Muscle layer of duodenum (tissue), 2 donors: Measurements from ENCODE around the gene TBC1D17.
A peak's percentile ranks its signal among the peaks of the same experiment; 100 is the strongest.

Experiments used
- H3K27ac ChIP-seq: one replicate; pipeline ENCODE4 v1.7.0; 2013; ENCODE audit warnings: mild to moderate bottlenecking, low read length
- H3K27me3 ChIP-seq: one replicate; pipeline ENCODE4 v1.7.0; 2013; ENCODE audit warnings: low read depth, mild to moderate bottlenecking, control low read depth, low read length
- H3K36me3 ChIP-seq, 2 donors: one replicate each; pipeline ENCODE4 v1.7.0; 2013; ENCODE audit warnings: low read length in 2 of 2, control low read depth in 1 of 2, mild to moderate bottlenecking in 1 of 2; ENCODE audit not compliant: insufficient read depth in 2 of 2, control insufficient read depth in 1 of 2
- H3K4me1 ChIP-seq, 2 donors: one replicate each; pipeline ENCODE4 v1.7.0; 2013; ENCODE audit warnings: low read length in 2 of 2, mild to moderate bottlenecking in 2 of 2, control low read depth in 1 of 2, moderate library complexity in 1 of 2; ENCODE audit not compliant: insufficient read depth in 2 of 2, control insufficient read depth in 1 of 2
- H3K4me3 ChIP-seq, 2 donors: one replicate each; pipeline ENCODE4 v1.7.0; 2013; ENCODE audit warnings: low read length in 2 of 2, low read depth in 1 of 2, mild to moderate bottlenecking in 1 of 2
- H3K9me3 ChIP-seq, 2 donors: one replicate each; pipeline ENCODE4 v1.7.0; 2013; ENCODE audit warnings: low read length in 2 of 2, control low read depth in 1 of 2, mild to moderate bottlenecking in 1 of 2; ENCODE audit not compliant: control insufficient read depth in 1 of 2
- donor health status: healthy.

The TBC1D17 gene

DNA sequence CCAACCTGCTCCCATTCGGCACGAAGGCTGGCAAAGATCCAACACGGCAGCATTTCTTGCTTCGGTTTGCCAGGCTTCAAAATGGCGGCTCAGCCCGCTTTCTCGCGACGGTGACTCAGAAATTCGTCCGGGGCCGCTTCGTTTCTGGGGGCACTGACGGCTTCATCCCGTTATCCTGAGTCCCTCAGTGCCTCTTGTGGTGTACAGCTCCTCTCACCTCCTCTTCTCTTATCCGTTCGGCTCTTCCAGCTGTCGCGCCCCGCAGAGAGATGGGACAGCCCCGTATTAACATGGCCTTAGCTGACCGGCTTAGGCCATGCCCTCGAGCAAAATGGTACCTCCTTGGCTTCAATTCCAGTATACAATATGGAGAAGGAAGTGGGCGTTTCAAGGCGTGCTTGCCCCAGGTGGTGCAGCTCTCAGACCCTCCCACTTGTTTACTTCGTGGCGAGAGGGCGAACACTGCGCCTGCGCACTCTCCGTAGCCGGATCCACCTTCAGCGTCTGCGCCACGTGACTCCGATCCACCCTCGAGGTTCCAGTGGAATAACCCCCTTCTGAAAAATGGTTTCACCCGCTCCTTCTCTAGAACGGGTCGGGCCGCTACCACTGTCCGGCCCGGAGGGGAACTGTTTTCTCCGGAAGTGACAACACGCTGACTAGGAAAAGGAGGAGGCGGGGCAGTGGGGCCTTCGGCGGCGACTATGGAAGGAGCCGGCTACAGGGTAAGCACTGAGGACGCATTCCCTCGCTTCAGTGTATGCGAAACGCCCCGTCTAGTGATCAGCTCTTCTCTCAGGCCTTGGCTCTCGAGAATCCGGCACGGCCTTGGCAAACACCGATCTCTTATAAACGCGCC lies at the start of gene TBC1D17, which contains the start of gene AKT1S1:
Gene TBC1D17, plus strand, starts transcription at position 683 of the 859 bp plus-strand sequence. Its CDS starts 22 bp downstream, at position 705.
Gene AKT1S1, minus strand, starts transcription at position 336 of the 859 bp plus-strand sequence. CDS start 4,060 bp downstream, outside the sequence.
- Histone ChIP-seq H3K27ac (peak within 1 kb of the TSS; percentile 99), H3K4me1 (peaks cover 10 to 29% of the 10 kb centered on the region in 2 donors), H3K4me3 (peak within 1 kb of the TSS; percentile 92 to 93), H3K9me3 (no peaks in the 10 kb centered on the region), H3K36me3 (peaks cover 26 to 46% of the 10 kb centered on the region in 2 donors), H3K27me3 (no peaks in the 10 kb centered on the region)

DNA sequence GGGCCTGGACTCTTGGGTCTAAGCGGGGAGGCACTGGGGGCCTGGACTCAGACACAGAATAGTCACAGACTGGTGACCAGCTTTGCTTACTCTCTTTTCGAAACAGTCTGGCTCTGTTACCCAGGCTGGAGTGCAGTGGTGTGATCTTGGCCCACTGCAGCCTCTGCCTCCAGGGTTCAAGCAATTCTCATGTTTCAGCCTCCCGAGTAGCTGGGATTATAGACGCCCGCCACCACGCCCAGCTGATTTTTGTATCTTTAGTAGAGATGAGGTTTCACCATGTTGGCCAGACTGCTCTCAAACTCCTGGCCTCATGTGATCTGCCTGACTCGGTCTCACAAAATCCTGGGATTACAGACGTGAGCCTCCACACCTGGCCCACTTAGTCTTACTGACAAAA lies 48.3 kb upstream of the TBC1D17 start:
- Histone ChIP-seq H3K27me3 (no peaks in the 10 kb centered on the region), H3K9me3 (no peaks in the 10 kb centered on the region), H3K4me1 (no peaks in the 10 kb centered on the region), H3K27ac (no peak overlapping the region), H3K4me3 (no peak overlapping the region), H3K36me3 (peaks cover 30 to 60% of the 10 kb centered on the region in 2 donors)

DNA sequence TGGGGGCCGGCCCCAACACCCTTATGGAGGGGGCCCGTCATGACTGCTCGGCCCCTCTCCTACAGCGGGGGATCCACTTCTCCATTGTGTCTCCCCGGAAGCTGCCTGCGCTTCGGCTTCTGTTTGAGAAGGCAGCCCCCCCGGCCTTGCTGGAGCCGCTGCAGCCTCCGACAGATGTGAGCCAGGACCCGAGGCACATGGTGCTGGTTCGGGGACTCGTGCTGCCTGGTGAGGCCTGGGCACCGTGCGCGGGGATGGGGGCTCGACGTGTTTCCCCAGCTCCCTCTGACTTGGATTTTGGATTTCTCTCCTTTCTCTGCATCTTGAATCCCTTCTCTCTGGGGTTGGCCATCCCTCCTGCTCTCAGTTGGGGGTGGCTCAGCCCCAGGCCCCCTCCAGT lies 47.8 kb upstream of the TBC1D17 start:
- Histone ChIP-seq H3K27ac (no peak overlapping the region), H3K27me3 (no peaks in the 10 kb centered on the region), H3K9me3 (no peaks in the 10 kb centered on the region), H3K4me1 (no peaks in the 10 kb centered on the region), H3K36me3 (peaks cover 30 to 64% of the 10 kb centered on the region in 2 donors), H3K4me3 (no peak overlapping the region)

DNA sequence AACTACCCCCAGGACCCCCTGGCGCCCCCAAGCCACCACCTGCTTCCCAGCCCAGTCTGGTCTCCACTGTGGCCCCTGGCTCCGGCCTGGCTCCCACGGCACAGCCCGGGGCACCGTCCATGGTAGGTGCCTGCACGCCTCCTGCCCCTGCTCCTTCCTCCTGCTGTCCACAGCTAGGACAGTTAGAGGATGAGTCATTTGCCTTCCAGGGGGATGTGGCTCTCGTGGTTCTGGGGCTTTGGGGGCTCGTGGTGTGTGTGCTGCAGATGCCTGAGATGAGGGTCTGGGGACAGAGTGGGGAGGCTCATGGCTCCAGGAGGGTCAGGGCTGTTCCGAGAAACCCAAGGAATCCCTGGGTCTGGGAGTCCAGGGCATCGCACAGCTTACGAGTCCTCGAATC lies 46.7 kb upstream of the TBC1D17 start:
- H3K9me3 ChIP-seq = no peaks in the 10 kb centered on the region
- no peak overlapping the region for H3K4me3 ChIP-seq
- no peaks in the 10 kb centered on the region for H3K4me1 ChIP-seq
- H3K36me3 ChIP-seq = peaks cover 34 to 75% of the 10 kb centered on the region in 2 donors
- H3K27ac ChIP-seq = no peak overlapping the region
- no peaks in the 10 kb centered on the region for H3K27me3 ChIP-seq

DNA sequence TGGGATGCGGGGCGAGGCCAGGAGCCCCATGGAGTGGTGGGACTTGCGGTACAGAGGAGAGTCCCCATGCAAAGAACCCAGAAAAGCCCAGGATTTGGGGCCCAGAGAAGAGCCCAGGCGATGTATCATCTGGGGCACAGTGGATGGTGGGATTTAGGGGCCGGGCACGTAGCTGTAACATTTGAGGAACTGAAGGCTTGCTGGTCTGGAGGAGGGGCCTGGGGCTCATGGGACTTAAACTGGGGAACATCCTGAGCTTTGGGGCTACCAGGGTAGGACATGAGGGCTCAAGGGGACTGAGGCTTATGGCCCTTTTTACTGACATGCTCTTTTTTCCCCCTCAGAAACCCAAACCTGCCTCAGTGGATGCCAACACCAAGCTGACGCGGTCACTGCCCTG lies 45.9 kb upstream of the TBC1D17 start:
- no peak overlapping the region for H3K4me3 ChIP-seq
- H3K27me3 ChIP-seq = no peaks in the 10 kb centered on the region
- H3K27ac ChIP-seq = no peak overlapping the region
- peaks cover 34 to 83% of the 10 kb centered on the region in 2 donors for H3K36me3 ChIP-seq
- H3K4me1 ChIP-seq = no peaks in the 10 kb centered on the region
- H3K9me3 ChIP-seq = no peaks in the 10 kb centered on the region

DNA sequence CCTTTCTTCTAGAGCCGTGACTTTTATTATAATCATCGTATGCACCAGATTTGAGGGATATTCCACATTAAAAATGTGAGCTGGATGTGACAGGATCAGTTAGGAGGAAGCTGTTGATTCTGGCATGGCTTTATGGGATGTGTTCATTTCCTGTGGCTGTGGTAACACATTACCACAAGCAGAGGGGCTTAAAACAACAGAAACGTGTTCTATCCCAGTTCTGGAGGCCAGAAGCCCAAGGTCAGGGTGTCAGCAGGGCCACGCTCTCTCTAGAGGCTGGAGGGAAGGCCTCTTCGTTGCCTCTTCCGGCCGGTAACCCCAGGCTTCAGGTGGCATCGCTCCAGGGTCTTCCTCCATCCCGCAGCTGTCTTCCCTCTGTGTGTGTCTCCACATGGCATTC lies 44.9 kb upstream of the TBC1D17 start:
- Histone ChIP-seq H3K27ac (no peak overlapping the region), H3K4me1 (no peaks in the 10 kb centered on the region), H3K27me3 (no peaks in the 10 kb centered on the region), H3K36me3 (peaks cover 26 to 93% of the 10 kb centered on the region in 2 donors), H3K4me3 (no peak overlapping the region), H3K9me3 (no peaks in the 10 kb centered on the region)

DNA sequence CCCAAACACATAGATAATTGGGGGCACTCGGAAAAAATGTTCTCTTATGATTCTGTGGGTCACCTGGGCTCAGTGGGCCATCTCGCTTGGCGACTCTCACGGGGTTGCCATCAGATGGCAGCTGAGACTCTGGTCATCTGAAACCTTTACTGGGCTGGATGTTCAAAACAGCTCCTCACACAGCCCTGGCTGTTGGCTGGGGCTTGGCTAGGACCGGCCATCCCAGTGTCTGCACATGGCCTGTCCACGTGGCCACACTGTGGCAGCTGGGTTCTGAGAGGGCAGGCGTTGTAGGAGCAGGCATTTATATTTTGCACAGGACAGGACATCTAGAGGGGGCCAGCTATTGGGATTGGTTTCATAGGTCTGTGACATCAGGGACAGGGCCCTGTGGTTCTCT lies 43.9 kb upstream of the TBC1D17 start:
- H3K4me1 ChIP-seq = no peaks in the 10 kb centered on the region
- peaks cover 26 to 97% of the 10 kb centered on the region in 2 donors for H3K36me3 ChIP-seq
- no peak overlapping the region for H3K4me3 ChIP-seq
- H3K9me3 ChIP-seq = no peaks in the 10 kb centered on the region
- no peaks in the 10 kb centered on the region for H3K27me3 ChIP-seq
- H3K27ac ChIP-seq = no peak overlapping the region

DNA sequence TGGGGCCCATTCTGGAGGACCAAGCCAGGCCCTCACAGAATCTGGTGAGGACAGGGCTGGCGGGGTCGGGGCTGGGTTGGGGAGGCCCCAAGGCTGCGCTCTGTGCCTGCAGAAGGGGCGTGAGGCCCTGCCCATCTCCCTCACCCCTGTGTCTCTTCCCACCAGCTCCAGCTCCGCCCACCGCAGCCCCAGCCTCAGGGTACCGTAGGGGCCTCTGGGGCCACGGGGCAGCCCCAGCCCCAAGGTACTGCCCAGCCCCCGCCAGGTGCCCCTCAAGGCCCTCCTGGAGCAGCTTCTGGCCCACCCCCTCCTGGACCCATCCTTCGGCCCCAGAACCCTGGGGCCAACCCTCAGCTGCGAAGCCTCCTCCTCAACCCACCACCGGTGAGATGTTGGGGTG lies 41.9 kb upstream of the TBC1D17 start:
- H3K4me3 ChIP-seq = no peak overlapping the region
- peaks cover 35 to 89% of the 10 kb centered on the region in 2 donors for H3K36me3 ChIP-seq
- no peaks in the 10 kb centered on the region for H3K4me1 ChIP-seq
- H3K27ac ChIP-seq = no peak overlapping the region
- no peaks in the 10 kb centered on the region for H3K27me3 ChIP-seq
- no peaks in the 10 kb centered on the region for H3K9me3 ChIP-seq

DNA sequence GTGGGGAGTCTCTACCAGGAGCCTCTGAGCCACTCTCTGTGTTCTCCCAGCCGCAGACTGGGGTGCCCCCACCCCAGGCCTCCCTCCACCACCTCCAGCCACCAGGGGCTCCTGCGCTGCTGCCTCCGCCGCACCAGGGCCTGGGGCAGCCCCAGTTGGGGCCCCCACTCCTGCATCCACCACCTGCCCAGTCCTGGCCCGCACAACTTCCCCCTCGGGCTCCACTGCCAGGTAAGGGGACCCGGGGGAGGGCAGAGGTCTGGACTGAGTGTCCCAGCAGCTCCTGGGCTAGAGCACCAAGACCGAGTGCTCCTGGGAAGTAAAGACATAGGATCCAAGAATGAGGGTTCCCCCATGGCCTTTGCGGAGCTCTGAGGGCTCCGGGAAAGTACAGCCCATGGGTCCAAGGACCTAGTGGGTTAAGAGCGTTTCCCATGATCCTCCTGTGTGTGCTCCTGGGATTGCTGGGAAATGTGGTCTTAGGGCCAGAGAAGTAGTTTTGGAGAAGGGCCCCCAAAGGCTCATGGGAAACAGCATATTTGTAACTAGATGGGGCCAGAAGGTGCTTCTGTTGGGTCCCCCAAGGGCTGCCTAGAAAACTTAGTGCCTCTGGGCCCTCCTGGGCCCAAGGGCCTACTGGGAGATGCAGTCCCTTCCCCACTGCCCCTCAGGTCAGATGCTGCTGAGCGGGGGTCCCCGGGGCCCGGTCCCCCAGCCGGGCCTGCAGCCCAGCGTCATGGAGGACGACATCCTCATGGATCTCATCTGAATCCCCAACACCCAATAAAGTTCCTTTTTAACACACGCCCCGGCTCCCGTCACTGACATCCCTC lies 41.1 kb upstream of the TBC1D17 start:
- Histone ChIP-seq H3K4me3 (no peak overlapping the region), H3K27ac (no peak overlapping the region), H3K9me3 (no peaks in the 10 kb centered on the region), H3K4me1 (no peaks in the 10 kb centered on the region), H3K36me3 (peaks cover 35 to 81% of the 10 kb centered on the region in 2 donors), H3K27me3 (no peaks in the 10 kb centered on the region)

DNA sequence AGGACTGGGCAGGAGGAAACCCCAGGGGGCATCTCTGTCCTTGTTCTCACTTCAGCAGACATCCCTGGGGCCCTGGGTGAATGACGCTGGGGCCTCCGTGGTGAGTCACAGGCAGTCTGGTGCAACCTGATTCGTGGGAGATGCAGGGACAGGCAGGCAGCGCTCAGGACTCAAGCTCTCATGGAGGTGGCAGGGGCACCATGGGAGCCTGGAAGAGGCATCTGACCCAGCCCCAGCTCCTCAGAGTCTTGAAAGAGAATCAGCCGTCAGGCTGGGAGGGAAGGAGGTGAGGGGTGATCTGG lies 40.5 kb upstream of the TBC1D17 start:
- H3K27me3 ChIP-seq = no peaks in the 10 kb centered on the region
- no peaks in the 10 kb centered on the region for H3K9me3 ChIP-seq
- peaks cover 35 to 75% of the 10 kb centered on the region in 2 donors for H3K36me3 ChIP-seq
- no peak overlapping the region for H3K27ac ChIP-seq
- H3K4me1 ChIP-seq = no peaks in the 10 kb centered on the region
- no peak overlapping the region for H3K4me3 ChIP-seq

DNA sequence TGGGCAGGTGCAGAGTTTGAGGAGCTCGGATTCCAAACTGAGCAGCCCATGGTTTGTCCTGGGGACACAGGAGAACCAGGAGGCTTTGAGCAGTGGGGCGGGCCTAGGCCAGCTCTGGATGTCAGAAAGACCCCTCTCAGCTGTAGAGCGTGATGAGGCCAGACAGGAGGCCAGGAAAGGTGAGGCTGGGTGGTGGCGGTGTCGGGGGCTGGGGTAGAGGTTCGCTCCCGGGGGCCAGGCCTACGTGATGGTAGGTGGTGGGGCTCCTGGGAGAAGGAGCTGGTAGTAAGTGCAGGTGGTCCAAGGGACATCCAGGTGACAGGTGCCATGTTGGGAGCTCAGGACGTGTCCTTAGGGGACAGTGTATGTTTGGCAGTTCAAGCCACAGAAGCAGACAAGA lies 40.1 kb upstream of the TBC1D17 start:
- no peaks in the 10 kb centered on the region for H3K27me3 ChIP-seq
- no peaks in the 10 kb centered on the region for H3K4me1 ChIP-seq
- peaks cover 31 to 71% of the 10 kb centered on the region in 2 donors for H3K36me3 ChIP-seq
- no peak overlapping the region for H3K27ac ChIP-seq
- no peaks in the 10 kb centered on the region for H3K9me3 ChIP-seq
- no peak overlapping the region for H3K4me3 ChIP-seq
